H1 (cell line): Measurements from ENCODE around the gene UBAP2. TPM values are rescaled to one million over a fixed set of nuclear protein-coding genes. Genes with fewer than 3 reads are reported as not detected.

Experiments used
- CTCF ChIA-PET: fragments of 300-600 bp; sonication (Branson Sonifier 250); formaldehyde crosslinking; loops from one replicate; lab custom pipeline; 2021; ENCODE audit not compliant: partially characterized antibody; lab: Charles Lee
- POLR2A ChIA-PET: fragments of 300-600 bp; sonication (Branson Sonifier 250); formaldehyde crosslinking; loops from one replicate; lab custom pipeline; 2021; ENCODE audit warnings: inconsistent platforms; ENCODE audit not compliant: partially characterized antibody; lab: Charles Lee
- DNase-seq, 2 experiments: peaks; one replicate each; pipeline versions ENCODE4 v3.0.0 to v3.0.0-alpha.2; 2010 to 2022; ENCODE audit warnings: low spot score in 2 of 2, low read depth in 1 of 2, mixed read lengths in 1 of 2
- FAIRE-seq: peaks from 2 replicates; lab custom pipeline; 2011; peaks lifted over from hg19 to GRCh38; lab: Jason Lieb, UNC
- H2AFZ ChIP-seq: 2 replicates; pipeline ENCODE4 v1.8.1; 2012; ENCODE audit warnings: low read length, inconsistent platforms
- H2AK5ac ChIP-seq: 2 replicates; pipeline ENCODE4 v1.6.1; 2013; ENCODE audit warnings: low read depth, low read length
- H2BK120ac ChIP-seq: replicated peaks from 2 replicates; pipeline ENCODE3; 2013; ENCODE audit warnings: low read depth, low read length, inconsistent platforms
- H2BK12ac ChIP-seq: 2 replicates; pipeline ENCODE4 v1.6.1; 2013; ENCODE audit warnings: low read depth, low read length
- H2BK15ac ChIP-seq: 2 replicates; pipeline ENCODE4 v1.6.1; 2013; ENCODE audit warnings: low read length
- H2BK20ac ChIP-seq: 2 replicates; pipeline ENCODE4 v1.6.1; 2013; ENCODE audit warnings: low read length
- H2BK5ac ChIP-seq: 2 replicates; pipeline ENCODE4 v1.6.1; 2013; ENCODE audit warnings: low read depth, low read length
- H3K14ac ChIP-seq: 2 replicates; pipeline ENCODE4 v1.6.1; 2013; ENCODE audit warnings: inconsistent platforms; ENCODE audit not compliant: insufficient read length
- H3K18ac ChIP-seq: 2 replicates; pipeline ENCODE4 v1.6.1; 2013; ENCODE audit warnings: low read length; ENCODE audit errors: extremely low read depth
- H3K23ac ChIP-seq: 2 replicates; pipeline ENCODE4 v1.6.1; 2013; ENCODE audit warnings: inconsistent platforms; ENCODE audit not compliant: insufficient read length
- H3K23me2 ChIP-seq: 2 replicates; pipeline ENCODE4 v1.6.1; 2013; ENCODE audit warnings: low read depth, low read length
- H3K27ac ChIP-seq: 2 replicates; pipeline ENCODE4 v1.6.1; 2011; ENCODE audit warnings: low read depth, low read length, inconsistent platforms
- H3K27me3 ChIP-seq, 4 experiments: replicated peaks in 1 of 4; 1 replicate in 1 of 4; 2 replicates in 3 of 4; pipeline versions ENCODE4 v1.6.1 to v1.8.1; 2011 to 2013; ENCODE audit warnings: low read length in 3 of 4, mild to moderate bottlenecking in 3 of 4, inconsistent platforms in 2 of 4, mixed read lengths in 2 of 4, moderate library complexity in 1 of 4; ENCODE audit not compliant: control insufficient read depth in 3 of 4, insufficient read depth in 3 of 4; ENCODE audit errors: extremely low read depth in 1 of 4
- H3K36me3 ChIP-seq, 4 experiments: 2 replicates each; pipeline versions ENCODE4 v1.6.1 to v1.8.1; 2011 to 2013; ENCODE audit warnings: mild to moderate bottlenecking in 4 of 4, low read length in 3 of 4, moderate library complexity in 2 of 4, control low read depth in 1 of 4, inconsistent platforms in 1 of 4; ENCODE audit not compliant: insufficient read depth in 4 of 4, control insufficient read depth in 2 of 4
- H3K4ac ChIP-seq: replicated peaks from 2 replicates; pipeline ENCODE3; 2013; ENCODE audit warnings: low read length, low read depth, mixed read lengths, inconsistent platforms; ENCODE audit not compliant: insufficient read length
- H3K4me1 ChIP-seq, 4 experiments: replicated peaks in 1 of 4; 1 replicate in 1 of 4; 2 replicates in 3 of 4; pipeline versions ENCODE4 v1.6.1 to v1.8.1; 2011 to 2013; ENCODE audit warnings: low read length in 3 of 4, inconsistent platforms in 2 of 4, mixed read lengths in 1 of 4; ENCODE audit not compliant: insufficient read depth in 4 of 4, control insufficient read depth in 3 of 4
- H3K4me2 ChIP-seq, 2 experiments: 2 replicates each; pipeline versions ENCODE4 v1.6.1 to v1.8.1; 2011 to 2013; ENCODE audit warnings: low read depth in 2 of 2, low read length in 2 of 2, control low read depth in 1 of 2, inconsistent platforms in 1 of 2, mild to moderate bottlenecking in 1 of 2; ENCODE audit not compliant: insufficient read depth in 1 of 2
- H3K4me3 ChIP-seq, 4 experiments: fragments of 200-600, 300-600 bp in 1 of 4; sonication (generic), shearing (Covaris generic), sonication (Bioruptor Twin) in 1 of 4; 2 replicates each; pipeline versions ENCODE4 v1.5.1 to v1.8.1; 2011 to 2016; ENCODE audit warnings: low read length in 4 of 4, low read depth in 3 of 4, control low read depth in 2 of 4, inconsistent platforms in 2 of 4, mild to moderate bottlenecking in 2 of 4, mixed read lengths in 1 of 4, moderate library complexity in 1 of 4; ENCODE audit not compliant: insufficient read depth in 2 of 4; ENCODE audit errors: extremely low read depth in 1 of 4
- H3K56ac ChIP-seq: replicated peaks from 2 replicates; pipeline ENCODE3; 2013; ENCODE audit warnings: low read depth, mild to moderate bottlenecking, mixed read lengths, low read length, inconsistent platforms; ENCODE audit not compliant: insufficient read length
- H3K79me1 ChIP-seq: 2 replicates; pipeline ENCODE4 v1.6.1; 2013; ENCODE audit warnings: low read depth, low read length, control low read depth
- H3K79me2 ChIP-seq, 2 experiments: 2 replicates each; pipeline versions ENCODE4 v1.6.1 to v1.8.1; 2012 to 2013; ENCODE audit warnings: low read length in 2 of 2, mild to moderate bottlenecking in 2 of 2, inconsistent platforms in 1 of 2; ENCODE audit not compliant: insufficient read depth in 2 of 2, control insufficient read depth in 1 of 2
- H3K9ac ChIP-seq, 4 experiments: replicated peaks in 1 of 4; 1 replicate in 1 of 4; 2 replicates in 3 of 4; pipeline versions ENCODE4 v1.6.1 to v1.8.1; 2011 to 2013; ENCODE audit warnings: low read depth in 3 of 4, low read length in 3 of 4, control low read depth in 2 of 4, mild to moderate bottlenecking in 2 of 4, moderate library complexity in 2 of 4, inconsistent platforms in 1 of 4; ENCODE audit errors: extremely low read depth in 1 of 4
- H3K9me3 ChIP-seq, 2 experiments: 2 replicates each; pipeline versions ENCODE4 v1.6.1 to v1.8.1; 2012 to 2013; ENCODE audit warnings: mild to moderate bottlenecking in 2 of 2, moderate library complexity in 2 of 2, control low read depth in 1 of 2, inconsistent platforms in 1 of 2, low read depth in 1 of 2, low read length in 1 of 2, mixed read lengths in 1 of 2; ENCODE audit not compliant: insufficient read depth in 2 of 2
- H4K20me1 ChIP-seq, 2 experiments: replicated peaks in 1 of 2; 2 replicates each; pipeline versions ENCODE3 to v1.8.1; 2011 to 2013; ENCODE audit warnings: inconsistent platforms in 2 of 2, low read length in 2 of 2, mild to moderate bottlenecking in 1 of 2; ENCODE audit not compliant: insufficient read depth in 2 of 2, control insufficient read depth in 1 of 2
- H4K5ac ChIP-seq: 2 replicates; pipeline ENCODE4 v1.6.1; 2013; ENCODE audit warnings: low read length, low read depth, mixed read lengths, inconsistent platforms; ENCODE audit not compliant: insufficient read length
- H4K8ac ChIP-seq: 2 replicates; pipeline ENCODE4 v1.8.0; 2013; ENCODE audit warnings: mild to moderate bottlenecking, moderate library complexity, low read length, inconsistent platforms; ENCODE audit not compliant: insufficient read depth; ENCODE audit errors: extremely low read depth
- H4K91ac ChIP-seq: replicated peaks from 2 replicates; pipeline ENCODE3; 2013; ENCODE audit warnings: low read length, mixed read lengths, inconsistent platforms; ENCODE audit not compliant: insufficient read length
- JUN ChIP-seq: IDR thresholded peaks from 2 replicates; pipeline ENCODE4 v1.6.1; 2011; ENCODE audit warnings: low read depth, mild to moderate bottlenecking, improper control_type of control experiment, low read length
- POLR2AphosphoS5 ChIP-seq: IDR thresholded peaks from 2 replicates; pipeline ENCODE4 v1.6.1; 2011; ENCODE audit warnings: low read depth, low read length
- WGBS, 2 experiments: shearing (Covaris generic) in 1 of 2; methylation state at CpG; one replicate each; pipeline versions ENCODE4 v1.1.6 to v1.1.7; 2013 to 2015; ENCODE audit warnings: low lambda C conversion rate in 2 of 2, mixed read lengths in 2 of 2, inconsistent platforms in 1 of 2, low coverage in 1 of 2, missing lambda C conversion rate in 1 of 2; ENCODE audit not compliant: insufficient replicate concordance in 2 of 2, insufficient coverage in 1 of 2, insufficient read length in 1 of 2; ENCODE audit errors: extremely low coverage in 1 of 2, missing lambda C conversion rate in 1 of 2; 5-methylcytosine and 5-hydroxymethylcytosine counted together
- polyA plus RNA-seq, 7 experiments: library from polyadenylated mRNA; depleted of rRNA in 3 of 7; stranded (reverse) in 5 of 7; unstranded in 2 of 7; fragments of >200 nt in 5 of 7; fragments of 200-250 nt in 2 of 7; gene quantifications; 1 replicate in 5 of 7; 2 replicates in 1 of 7; 4 replicates in 1 of 7; pipeline versions ENCODE4 v1.2.1 to v1.2.3, GENCODE V29; 2011 to 2013; ENCODE audit warnings: missing spikeins in 2 of 7, mixed read lengths in 2 of 7
- total RNA-seq: library from RNA; stranded (reverse); fragmentation: NEBNext Ultra II Directional; extraction: Animal tissue kit (Norgen Biotek cat#: 25700); gene quantifications from 2 replicates; pipeline ENCODE4 v1.2.1, GENCODE V29; 2021

Gene UBAP2
- total and polyA plus RNA-seq, 2 of the 8 experiments (the other 6 are each of a cell fraction or from before 2014, with no cell fraction given), result 75.0 to 81.4 TPM

DNA sequence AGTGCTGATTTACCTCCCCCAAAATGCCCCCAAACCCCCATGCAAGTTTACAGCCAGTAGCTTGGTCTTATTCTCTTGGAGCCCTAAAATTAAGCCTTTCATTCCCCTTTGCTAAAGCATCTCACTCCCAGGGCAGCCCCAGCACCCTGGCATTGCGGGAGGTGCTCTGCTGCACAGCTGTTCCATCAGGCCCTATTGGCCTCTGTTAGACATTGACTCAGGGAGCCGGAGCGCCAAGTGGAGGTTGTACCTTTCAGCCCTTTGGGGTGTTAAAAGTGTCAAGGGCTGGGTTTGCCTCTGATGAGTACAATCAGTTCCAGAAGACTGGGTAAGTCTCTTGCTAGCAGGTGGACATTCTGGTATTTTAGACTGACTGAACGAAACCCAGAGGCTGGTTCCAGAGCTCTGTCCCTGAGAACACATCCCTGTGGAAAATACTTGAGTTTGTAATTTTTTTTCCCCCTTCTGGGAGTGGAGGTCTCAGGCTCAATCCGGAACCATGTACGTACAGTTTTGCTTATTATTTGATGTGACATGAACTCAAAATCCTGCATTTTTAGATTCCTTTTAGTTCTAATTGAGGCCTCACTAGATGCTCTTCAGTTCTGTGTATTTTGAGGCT, 129.3 kb downstream of the UBAP2 start:
- H3K23ac ChIP-seq, result no peak overlapping the region
- 94% methylated on average over 6 of the region's 6 CpGs; no CpG with 5 or more reads in 1 of the 2 experiments for WGBS, 2 experiments

More for the DNA sequence above, 129.3 kb downstream of the UBAP2 start:
- no peak overlapping the region for H2BK15ac ChIP-seq
- H3K4me1 ChIP-seq, result peaks cover 0 to 4% (median 0%) of the 10 kb centered on the region in 4 experiments; a peak in 1 of 7 replicates
- no peak overlapping the region for H2BK120ac ChIP-seq
- H3K27me3 ChIP-seq, result no peaks in the 10 kb centered on the region
- H3K4ac ChIP-seq, result no peak overlapping the region
- POLR2A ChIA-PET, result interaction anchor here (0.9 to 2.9 kb wide), 3 partner anchors 103 to 161 kb away, joined by 3 to 9 read pairs (median 3); partner anchors contain the start of gene UBAP2
- H2BK12ac ChIP-seq, result no peak overlapping the region
- FAIRE-seq (no peak), DNase-seq (no peak)
- no peak overlapping the region for H4K8ac ChIP-seq
- no peak overlapping the region for H2AFZ ChIP-seq
- H2BK5ac ChIP-seq, result no peak overlapping the region
- H4K5ac ChIP-seq, result no peak overlapping the region
- H3K4me2 ChIP-seq, result no peak overlapping the region
- H3K4me3 ChIP-seq, result no peak overlapping the region
- H3K23me2 ChIP-seq, result no peaks in the 10 kb centered on the region
- peak; percentile 56; the same call in 1 of the 2 replicates for TF ChIP-seq POLR2AphosphoS5
- TF ChIP-seq JUN, result no peak
- H3K27ac ChIP-seq, result no peak overlapping the region
- no peak overlapping the region for H3K56ac ChIP-seq
- H3K9me3 ChIP-seq, result no peaks in the 10 kb centered on the region
- no peak overlapping the region for H3K14ac ChIP-seq
- H2BK20ac ChIP-seq, result no peak overlapping the region
- no peaks in the 10 kb centered on the region for H3K79me1 ChIP-seq
- no peak overlapping the region for H4K91ac ChIP-seq
- H3K79me2 ChIP-seq, result no peaks in the 10 kb centered on the region
- H4K20me1 ChIP-seq, result peaks cover 2% of the 10 kb centered on the region in 2 experiments
- no peak overlapping the region for H3K9ac ChIP-seq
- CTCF ChIA-PET, result interaction anchor here (0.6 to 2.8 kb wide), 6 partner anchors 7 to 334 kb away, joined by 3 to 15 read pairs (median 6); no protein-coding TSS in a partner anchor
- no peak overlapping the region for H2AK5ac ChIP-seq
- H3K18ac ChIP-seq, result no peak overlapping the region
- H3K36me3 ChIP-seq, result peaks cover 29 to 74% (median 46%) of the 10 kb centered on the region in 4 experiments
